ENCODE results near the gene C16orf82.

Gene C16orf82

GRCh38 chr16:27066668-27067537, at the start of gene C16orf82:
C16orf82 (plus strand) TSS chr16:27066927.
- no peak for TF ChIP-seq POLR2A (IDR thresholded peaks at IDR 0.05; ENCODE audit: low read length)
- TF ChIP-seq GATA1 (IDR thresholded peaks at IDR 0.05; ENCODE audit: low read depth, low read length) = no peak
- DNase-seq = no peak

- no peak for DNase-seq
Measured at GRCh38 chr16:27020031-27020430, 46.7 kb upstream of the C16orf82 start.

GRCh38 chr16:27024010-27024409, 42.7 kb upstream of the C16orf82 start:
- no peak for TF ChIP-seq POLR2A (IDR thresholded peaks at IDR 0.05; ENCODE audit: low read length)
- no peak for TF ChIP-seq GATA1 (IDR thresholded peaks at IDR 0.05; ENCODE audit: low read depth, low read length)
- no peak for DNase-seq

More at GRCh38 chr16:27020031-27020430, 46.7 kb upstream of the C16orf82 start:
- no peak for TF ChIP-seq POLR2A (IDR thresholded peaks at IDR 0.05; ENCODE audit: low read length)
- no peak for TF ChIP-seq GATA1 (IDR thresholded peaks at IDR 0.05; ENCODE audit: low read depth, low read length)

GRCh38 chr16:27025581-27025980, 41.1 kb upstream of the C16orf82 start:
- DNase-seq = no peak
- TF ChIP-seq POLR2A (IDR thresholded peaks at IDR 0.05; ENCODE audit: low read length) = no peak
- TF ChIP-seq GATA1 (IDR thresholded peaks at IDR 0.05; ENCODE audit: low read depth, low read length) = no peak

- DNase-seq = no peak
- TF ChIP-seq GATA1 (IDR thresholded peaks at IDR 0.05; ENCODE audit: low read depth, low read length) = no peak
- no peak for TF ChIP-seq POLR2A (IDR thresholded peaks at IDR 0.05; ENCODE audit: low read length)
Measured at GRCh38 chr16:27027971-27028370, 38.8 kb upstream of the C16orf82 start.

GRCh38 chr16:27028591-27029110, 38.1 kb upstream of the C16orf82 start:
- DNase-seq = no peak
- no peak for TF ChIP-seq POLR2A (IDR thresholded peaks at IDR 0.05; ENCODE audit: low read length)
- TF ChIP-seq GATA1 (IDR thresholded peaks at IDR 0.05; ENCODE audit: low read depth, low read length) = no peak

- DNase-seq = no peak
- TF ChIP-seq GATA1 (IDR thresholded peaks at IDR 0.05; ENCODE audit: low read depth, low read length) (no peak), POLR2A (IDR thresholded peaks at IDR 0.05; ENCODE audit: low read length) (no peak)
Measured at GRCh38 chr16:27029525-27029924, 37.2 kb upstream of the C16orf82 start.

- DNase-seq = no peak
- TF ChIP-seq POLR2A (IDR thresholded peaks at IDR 0.05; ENCODE audit: low read length) (no peak), GATA1 (IDR thresholded peaks at IDR 0.05; ENCODE audit: low read depth, low read length) (no peak)
Measured at GRCh38 chr16:27033281-27033979, 33.3 kb upstream of the C16orf82 start.

- no peak for TF ChIP-seq POLR2A (IDR thresholded peaks at IDR 0.05; ENCODE audit: low read length)
- no peak for TF ChIP-seq GATA1 (IDR thresholded peaks at IDR 0.05; ENCODE audit: low read depth, low read length)
- no peak for DNase-seq
Measured at GRCh38 chr16:27040732-27041131, 26.0 kb upstream of the C16orf82 start.

- DNase-seq = no peak
- no peak for TF ChIP-seq POLR2A (IDR thresholded peaks at IDR 0.05; ENCODE audit: low read length)
- TF ChIP-seq GATA1 (IDR thresholded peaks at IDR 0.05; ENCODE audit: low read depth, low read length) = no peak
Measured at GRCh38 chr16:27046958-27047518, 19.7 kb upstream of the C16orf82 start.

GRCh38 chr16:27048316-27048715, 18.4 kb upstream of the C16orf82 start:
- no peak for TF ChIP-seq GATA1 (IDR thresholded peaks at IDR 0.05; ENCODE audit: low read depth, low read length)
- TF ChIP-seq POLR2A (IDR thresholded peaks at IDR 0.05; ENCODE audit: low read length) = no peak

GRCh38 chr16:27049117-27049516, 17.6 kb upstream of the C16orf82 start:
- DNase-seq = no peak
- TF ChIP-seq GATA1 (IDR thresholded peaks at IDR 0.05; ENCODE audit: low read depth, low read length) (no peak), POLR2A (IDR thresholded peaks at IDR 0.05; ENCODE audit: low read length) (no peak)

More at GRCh38 chr16:27048316-27048715, 18.4 kb upstream of the C16orf82 start:
- no peak for DNase-seq

- TF ChIP-seq POLR2A (IDR thresholded peaks at IDR 0.05; ENCODE audit: low read length) (no peak), GATA1 (IDR thresholded peaks at IDR 0.05; ENCODE audit: low read depth, low read length) (no peak)
- DNase-seq = no peak
Measured at GRCh38 chr16:27052007-27052406, 14.7 kb upstream of the C16orf82 start.

- TF ChIP-seq POLR2A (IDR thresholded peaks at IDR 0.05; ENCODE audit: low read length) = no peak
- no peak for TF ChIP-seq GATA1 (IDR thresholded peaks at IDR 0.05; ENCODE audit: low read depth, low read length)
- no peak for DNase-seq
Measured at GRCh38 chr16:27053996-27054395, 12.7 kb upstream of the C16orf82 start.
